ENCODE results near the gene SDHAF3.

DNA sequence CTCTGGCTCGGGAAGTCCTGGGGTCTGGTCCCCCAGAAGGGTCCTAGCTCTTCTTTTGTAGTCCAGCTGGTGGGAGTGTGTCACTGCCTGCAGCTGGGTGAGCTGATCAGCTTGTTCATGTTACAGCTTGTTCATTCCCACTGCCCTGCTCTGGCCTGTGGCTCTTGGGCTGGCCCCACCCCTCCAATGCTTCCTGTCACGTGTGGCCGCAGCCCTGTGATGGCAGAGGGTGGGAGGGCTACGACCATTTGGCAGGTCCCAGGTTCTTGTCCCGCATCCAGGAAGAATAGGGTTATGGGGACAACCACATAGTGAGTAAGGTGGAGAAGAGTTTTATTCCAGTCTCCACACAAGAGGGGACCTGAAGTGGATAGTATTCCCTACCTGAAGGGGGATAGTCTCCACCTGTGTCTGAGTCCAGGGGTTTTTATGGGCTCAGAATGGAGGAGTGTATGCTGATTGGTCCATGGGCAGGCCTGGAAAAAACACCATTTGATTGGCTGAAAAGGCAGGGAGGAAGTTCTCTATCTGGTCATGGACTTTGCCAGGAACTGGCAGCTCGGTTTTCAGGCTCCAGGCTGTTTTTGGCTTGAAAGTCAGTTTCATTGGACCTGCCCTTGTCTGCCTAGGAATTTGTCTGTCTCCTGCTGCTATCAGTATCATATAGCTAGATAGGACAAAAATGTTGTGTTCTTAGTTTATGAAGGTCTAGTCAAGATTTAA is 13.1 kb downstream of the SDHAF3 start:
- TF ChIP-seq, protein P1, sequence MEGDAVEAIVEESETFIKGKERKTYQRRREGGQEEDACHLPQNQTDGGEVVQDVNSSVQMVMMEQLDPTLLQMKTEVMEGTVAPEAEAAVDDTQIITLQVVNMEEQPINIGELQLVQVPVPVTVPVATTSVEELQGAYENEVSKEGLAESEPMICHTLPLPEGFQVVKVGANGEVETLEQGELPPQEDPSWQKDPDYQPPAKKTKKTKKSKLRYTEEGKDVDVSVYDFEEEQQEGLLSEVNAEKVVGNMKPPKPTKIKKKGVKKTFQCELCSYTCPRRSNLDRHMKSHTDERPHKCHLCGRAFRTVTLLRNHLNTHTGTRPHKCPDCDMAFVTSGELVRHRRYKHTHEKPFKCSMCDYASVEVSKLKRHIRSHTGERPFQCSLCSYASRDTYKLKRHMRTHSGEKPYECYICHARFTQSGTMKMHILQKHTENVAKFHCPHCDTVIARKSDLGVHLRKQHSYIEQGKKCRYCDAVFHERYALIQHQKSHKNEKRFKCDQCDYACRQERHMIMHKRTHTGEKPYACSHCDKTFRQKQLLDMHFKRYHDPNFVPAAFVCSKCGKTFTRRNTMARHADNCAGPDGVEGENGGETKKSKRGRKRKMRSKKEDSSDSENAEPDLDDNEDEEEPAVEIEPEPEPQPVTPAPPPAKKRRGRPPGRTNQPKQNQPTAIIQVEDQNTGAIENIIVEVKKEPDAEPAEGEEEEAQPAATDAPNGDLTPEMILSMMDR (IDR thresholded peaks at IDR 0.05) = no peak
- TF ChIP-seq POLR2A (IDR thresholded peaks at IDR 0.05) = no peak

Measured in right lobe of liver (tissue), 4 donors.